Activated naive CD4-positive, alpha-beta T cell treated with anti-CD3 and anti-CD28 coated beads for 36 hours (primary cell): ENCODE results near the gene CLDN7. TPM values are rescaled to one million over a fixed set of nuclear protein-coding genes. Genes with fewer than 3 reads are reported as not detected.

Experiments used
- CTCF ChIA-PET: fragments of 350-600 bp; sonication (Branson Sonifier 250); formaldehyde crosslinking; loops from one replicate; lab custom pipeline; 2021; ENCODE audit warnings: antibody characterized with exemption; lab: Charles Lee
- DNase-seq: peaks from one replicate; pipeline ENCODE4 v3.0.0-alpha.2; 2020
- H3K27ac Mint-ChIP-seq: one replicate; pipeline ENCODE4 v1.8.0; 2021; ENCODE audit warnings: mild to moderate bottlenecking, mixed read lengths
- H3K27me3 Mint-ChIP-seq: one replicate; pipeline ENCODE4 v1.8.0; 2021; ENCODE audit warnings: low read depth, mixed read lengths
- H3K36me3 Mint-ChIP-seq: one replicate; pipeline ENCODE4 v1.8.0; 2021; ENCODE audit warnings: low read depth, mixed read lengths
- H3K4me1 Mint-ChIP-seq: one replicate; pipeline ENCODE4 v1.8.0; 2021; ENCODE audit warnings: low read depth, mixed read lengths
- H3K4me3 Mint-ChIP-seq: one replicate; pipeline ENCODE4 v1.8.0; 2021; ENCODE audit warnings: mild to moderate bottlenecking, moderate library complexity, mixed read lengths
- H3K9me3 Mint-ChIP-seq: one replicate; pipeline ENCODE4 v1.8.0; 2021; ENCODE audit warnings: mixed read lengths
- intact Hi-C: fragments of 100-400 bp; cut with micrococcal nuclease; formaldehyde crosslinking; loops from one replicate; pipeline ENCODE4 v1.15.1; 2023
- total RNA-seq, 2 experiments: library from RNA; stranded (reverse); gene quantifications; one replicate each; pipeline ENCODE4 v1.2.3, GENCODE V29; 2021

The CLDN7 gene, protein sequence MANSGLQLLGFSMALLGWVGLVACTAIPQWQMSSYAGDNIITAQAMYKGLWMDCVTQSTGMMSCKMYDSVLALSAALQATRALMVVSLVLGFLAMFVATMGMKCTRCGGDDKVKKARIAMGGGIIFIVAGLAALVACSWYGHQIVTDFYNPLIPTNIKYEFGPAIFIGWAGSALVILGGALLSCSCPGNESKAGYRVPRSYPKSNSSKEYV
- under 1 TPM in 1 of 2 experiments, not detected in 1; 0.40 TPM for total RNA-seq

DNA sequence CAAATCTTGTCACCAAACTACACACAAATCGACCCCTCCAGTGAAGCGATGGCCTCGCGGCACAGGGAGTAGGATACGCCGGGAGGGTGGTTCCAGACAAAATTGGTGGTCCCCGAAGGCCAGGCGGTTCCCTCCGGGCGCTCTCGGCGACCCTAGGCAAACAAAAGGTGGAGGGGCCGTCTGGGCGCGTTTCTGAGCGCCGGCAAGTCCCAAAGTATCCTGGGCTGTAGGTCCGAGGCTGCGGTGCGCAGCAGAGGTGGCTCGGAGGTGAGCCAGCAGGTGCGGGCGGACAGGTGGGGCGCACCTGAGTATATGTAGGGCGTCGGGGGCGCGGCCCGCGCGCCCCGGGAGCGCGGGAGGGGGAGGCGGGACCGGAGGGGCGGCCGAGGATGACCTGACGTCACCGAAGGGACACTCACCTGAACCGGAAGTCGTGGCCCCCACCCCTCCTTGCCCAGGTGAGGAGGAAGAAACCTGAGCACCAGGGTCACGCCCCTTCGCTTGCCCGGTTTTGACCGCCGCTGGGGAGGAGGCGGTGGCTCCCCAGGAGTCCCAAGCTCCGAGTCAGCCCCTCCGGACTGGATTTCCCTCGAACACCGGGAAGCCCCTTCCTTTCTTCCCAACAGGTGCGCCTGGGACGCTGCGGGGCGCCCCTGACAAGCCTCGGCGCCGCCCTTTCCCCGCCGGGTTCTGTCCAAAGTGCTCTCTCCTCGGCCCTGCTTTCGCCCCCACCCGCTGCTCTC lies at the start of gene CLDN7:
Gene CLDN7 (minus strand): TSS at position 287 of the 743 bp plus-strand sequence. CDS start 435 bp downstream, outside the sequence.
- DNase-seq = no peak
- Mint-ChIP-seq H3K4me3 (peak within 1 kb of the TSS; percentile 56), H3K27ac (no peak within 1 kb of the TSS), H3K9me3 (no peaks in the 10 kb centered on the region), H3K4me1 (peaks cover 25% of the 10 kb centered on the region), H3K27me3 (peaks cover 21% of the 10 kb centered on the region), H3K36me3 (peaks cover 8% of the 10 kb centered on the region)
- intact Hi-C loops = no loop called here
- CTCF ChIA-PET = no interaction called here

DNA sequence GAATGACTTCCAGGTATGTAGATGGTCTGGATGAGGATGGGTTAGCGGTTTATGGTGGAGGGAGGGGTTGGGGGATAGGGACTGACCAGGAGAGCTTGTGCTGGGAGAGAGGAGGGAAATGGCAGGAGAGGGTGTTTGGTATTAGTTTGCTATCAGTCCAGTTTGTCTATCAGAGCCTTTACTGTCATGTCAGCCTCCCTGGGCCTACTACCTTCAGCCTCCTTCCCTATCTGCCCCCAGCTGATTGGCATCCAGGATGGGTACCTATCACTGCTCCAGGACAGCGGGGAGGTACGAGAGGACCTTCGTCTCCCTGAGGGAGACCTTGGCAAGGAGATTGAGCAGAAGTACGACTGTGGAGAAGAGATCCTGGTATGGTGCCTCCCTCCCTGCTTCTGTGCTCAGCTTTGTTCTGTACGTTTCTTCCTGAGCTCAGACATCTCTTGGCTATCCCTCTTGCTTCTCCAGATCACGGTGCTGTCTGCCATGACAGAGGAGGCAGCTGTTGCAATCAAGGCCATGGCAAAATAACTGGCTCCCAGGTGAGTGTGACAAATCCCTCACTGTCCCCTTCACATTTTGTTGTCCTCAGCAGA lies 48.9 kb upstream of the CLDN7 start:
- Mint-ChIP-seq H3K27ac (peak overlapping the region; percentile 1), H3K4me3 (peak overlapping the region; percentile 11), H3K4me1 (peaks cover 62% of the 10 kb centered on the region), H3K36me3 (peaks cover 48% of the 10 kb centered on the region), H3K27me3 (no peaks in the 10 kb centered on the region), H3K9me3 (no peaks in the 10 kb centered on the region)
- CTCF ChIA-PET = interaction anchor here (0.9 to 1.3 kb wide), 3 partner anchors 13 to 45 kb away, joined by 3 to 5 read pairs (median 3); no protein-coding TSS in a partner anchor
- DNase-seq = no peak
- intact Hi-C loops = no loop called here

DNA sequence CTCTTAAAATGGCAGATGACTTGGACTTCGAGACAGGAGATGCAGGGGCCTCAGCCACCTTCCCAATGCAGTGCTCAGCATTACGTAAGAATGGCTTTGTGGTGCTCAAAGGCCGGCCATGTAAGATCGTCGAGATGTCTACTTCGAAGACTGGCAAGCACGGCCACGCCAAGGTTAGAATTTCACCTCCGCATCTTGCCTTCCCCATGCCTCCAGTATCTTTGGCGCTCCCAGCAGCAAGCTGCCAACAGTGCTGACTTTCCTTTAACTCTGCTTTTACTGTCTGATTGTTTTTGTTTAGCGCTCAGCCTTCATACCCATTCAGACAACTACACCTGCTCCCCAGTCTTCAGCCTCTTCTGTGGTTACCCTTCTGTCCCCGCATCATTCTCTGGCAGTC lies 47.4 kb upstream of the CLDN7 start:
- intact Hi-C loops = loop anchor here (2.0 to 5.0 kb wide), 4 partner anchors 175 to 548 kb away; partner anchors contain the start of genes CYB5D1, NAA38, POLR2A and TMEM88
- H3K27ac Mint-ChIP-seq = peak overlapping the region; percentile 96
- H3K4me3 Mint-ChIP-seq = peak overlapping the region; percentile 78
- CTCF ChIA-PET = interaction anchor here (1.0 to 1.5 kb wide), 5 partner anchors 11 to 47 kb away, joined by 3 to 4 read pairs (median 3); partner anchors contain the start of gene ACAP1
- H3K36me3 Mint-ChIP-seq = peaks cover 48% of the 10 kb centered on the region
- no peak for DNase-seq
- H3K4me1 Mint-ChIP-seq = peaks cover 57% of the 10 kb centered on the region
- H3K27me3 Mint-ChIP-seq = no peaks in the 10 kb centered on the region
- H3K9me3 Mint-ChIP-seq = no peaks in the 10 kb centered on the region

DNA sequence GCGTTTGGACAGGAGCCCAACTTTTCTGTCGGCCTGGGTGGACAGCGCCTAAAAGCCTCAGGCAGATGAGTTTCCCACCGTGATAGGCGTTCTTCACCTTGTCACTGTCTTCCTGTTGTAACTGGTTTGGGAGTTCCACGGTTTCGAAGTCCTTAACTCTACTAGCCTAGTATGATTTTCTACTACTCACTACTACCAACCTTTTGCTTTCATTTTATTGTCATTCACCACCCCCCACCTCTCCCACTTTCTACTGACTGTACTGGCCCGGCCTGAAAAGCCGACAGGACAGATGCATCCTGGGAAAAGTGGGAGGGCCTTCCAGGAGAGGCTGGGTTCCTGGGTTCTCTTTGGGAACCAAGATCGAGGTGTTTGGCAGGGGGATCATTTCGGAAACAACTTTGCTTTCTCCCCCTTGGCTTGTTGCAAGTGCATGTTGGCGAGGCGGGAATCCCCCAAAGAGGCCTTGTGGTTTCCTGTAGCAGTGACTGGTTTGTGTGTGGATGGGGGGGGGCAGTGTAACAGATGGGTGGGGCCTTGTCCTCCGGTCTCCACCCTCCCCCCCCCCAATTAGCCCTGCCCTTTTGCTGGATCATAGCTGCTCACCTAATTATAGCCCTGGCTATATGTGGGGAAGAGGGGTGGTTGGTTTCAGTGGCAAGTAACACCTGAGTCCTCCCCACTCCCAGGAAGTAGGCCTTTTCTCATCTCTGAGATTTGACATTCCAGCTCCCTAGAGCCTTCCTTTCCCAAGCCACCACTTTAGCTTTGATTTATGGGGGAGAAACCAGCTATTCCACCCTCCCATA lies 46.6 kb upstream of the CLDN7 start:
- Mint-ChIP-seq H3K36me3 (peaks cover 48% of the 10 kb centered on the region), H3K4me3 (peak overlapping the region; percentile 78), H3K9me3 (no peaks in the 10 kb centered on the region), H3K27me3 (no peaks in the 10 kb centered on the region), H3K27ac (peak overlapping the region; percentile 96), H3K4me1 (peaks cover 49% of the 10 kb centered on the region)
- CTCF ChIA-PET = interaction anchor here (0.9 to 1.4 kb wide), 4 partner anchors 11 to 28 kb away, joined by 3 to 4 read pairs (median 3); partner anchors contain the start of gene ACAP1
- DNase-seq = peak; percentile 92
- intact Hi-C loops = loop anchor here (1.0 to 5.0 kb wide), 5 partner anchors 176 to 548 kb away; partner anchors contain the start of genes CYB5D1, NAA38, POLR2A and TMEM88

DNA sequence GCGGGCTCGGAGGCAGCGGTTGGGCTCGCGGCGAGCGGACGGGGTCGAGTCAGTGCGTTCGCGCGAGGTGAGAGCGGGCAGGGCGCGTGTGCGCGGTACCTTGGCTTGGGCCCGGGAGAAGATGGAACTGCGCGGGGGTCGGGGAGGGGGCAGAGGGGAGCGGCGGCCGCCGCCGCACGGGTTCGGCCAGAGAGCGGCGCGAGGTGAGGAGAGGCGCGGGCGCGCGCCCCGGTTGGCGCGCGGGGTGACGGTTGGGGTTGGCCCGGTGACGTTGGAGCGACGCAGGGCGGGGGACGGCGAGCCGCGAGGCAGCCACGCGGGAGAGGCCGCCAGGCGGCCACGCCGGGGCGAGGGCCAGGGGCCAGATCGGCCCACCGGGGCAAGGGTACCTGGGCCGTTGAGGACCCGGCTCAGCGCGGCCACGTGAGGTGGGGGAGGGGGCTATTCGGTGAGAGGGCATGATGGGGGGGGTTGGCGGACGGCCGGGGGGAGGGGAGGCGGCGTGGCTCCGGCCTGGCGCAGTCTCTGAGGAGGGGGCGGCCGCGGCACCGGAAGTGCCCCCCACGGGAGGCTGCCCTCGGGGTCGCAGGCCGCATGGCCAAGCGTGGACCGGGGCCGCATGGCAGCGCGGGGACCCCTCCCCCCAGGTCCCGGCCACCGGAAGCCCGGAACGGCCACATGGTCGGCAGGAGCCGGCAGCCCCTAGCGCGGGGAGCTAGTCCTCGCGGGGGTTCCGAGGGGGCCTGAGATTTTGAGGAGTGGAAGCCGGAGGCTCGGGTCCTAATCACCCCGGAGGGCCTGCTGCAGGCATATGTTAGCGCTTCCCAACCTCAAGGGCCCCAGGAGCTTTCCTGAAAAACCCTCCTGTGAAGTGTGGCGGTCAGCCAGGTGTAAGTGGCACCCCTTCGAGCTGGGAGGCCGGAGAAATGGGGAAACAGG lies 45.7 kb upstream of the CLDN7 start:
- peak; percentile 56 for DNase-seq
- CTCF ChIA-PET = interaction anchor here (0.9 kb wide), 1 partner anchor 29 kb away, joined by 4 read pairs; the partner anchor contains the start of gene ACAP1
- peaks cover 44% of the 10 kb centered on the region for H3K4me1 Mint-ChIP-seq
- no peaks in the 10 kb centered on the region for H3K9me3 Mint-ChIP-seq
- intact Hi-C loops = loop anchor here (1.0 to 5.0 kb wide), 19 partner anchors 7 to 579 kb away; partner anchors contain the start of genes ACAP1, CYB5D1, DVL2 and ELP5
- H3K36me3 Mint-ChIP-seq = peaks cover 48% of the 10 kb centered on the region
- H3K27ac Mint-ChIP-seq = peak overlapping the region; percentile 96
- no peaks in the 10 kb centered on the region for H3K27me3 Mint-ChIP-seq
- H3K4me3 Mint-ChIP-seq = peak overlapping the region; percentile 86

DNA sequence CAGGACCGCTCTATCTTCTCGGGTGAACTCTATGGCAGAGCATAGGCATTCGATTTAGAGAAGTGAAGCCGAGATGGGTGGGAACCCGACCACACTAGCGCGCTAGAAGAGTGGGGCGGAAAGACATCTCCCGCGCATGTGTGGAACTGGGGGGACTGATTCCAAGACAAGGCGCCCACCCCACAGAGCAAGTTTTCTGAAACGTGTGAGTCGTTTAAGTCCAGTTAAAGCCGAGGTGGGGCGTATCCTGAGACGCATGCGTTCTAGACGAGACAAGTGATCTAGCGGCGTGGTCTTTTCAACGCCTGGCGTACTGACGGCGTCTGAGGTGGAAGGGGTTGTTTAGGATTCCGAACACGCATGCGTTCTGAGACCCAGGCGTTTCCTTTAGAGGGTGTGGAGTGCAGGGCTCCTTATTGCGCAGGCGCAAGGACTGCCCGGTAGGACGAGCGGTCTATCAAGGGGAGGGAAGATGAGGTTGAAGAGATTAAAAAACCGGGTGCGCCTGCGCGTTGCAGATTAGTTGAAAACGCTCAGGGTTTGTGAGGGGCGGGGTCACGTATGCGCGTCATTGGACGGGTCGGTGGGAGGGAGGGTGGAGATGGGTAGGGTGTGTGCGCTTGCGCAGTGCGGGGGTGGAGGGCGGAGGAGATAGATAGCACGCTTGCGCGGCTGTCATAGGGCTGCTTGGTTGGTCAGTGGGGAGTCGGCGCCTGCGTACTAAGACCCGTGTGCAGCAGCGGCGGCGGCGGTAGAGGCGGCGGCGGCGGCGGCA lies 44.8 kb upstream of the CLDN7 start, which contains the start of gene EIF5A:
Gene EIF5A (plus strand): TSS at position 718 of the 775 bp plus-strand sequence. CDS start 2,008 bp downstream, outside the sequence.
- Mint-ChIP-seq H3K4me1 (peaks cover 35% of the 10 kb centered on the region), H3K27ac (peak within 1 kb of the TSS; percentile 96), H3K9me3 (no peaks in the 10 kb centered on the region), H3K27me3 (no peaks in the 10 kb centered on the region), H3K36me3 (peaks cover 39% of the 10 kb centered on the region), H3K4me3 (peak within 1 kb of the TSS; percentile 86)
- intact Hi-C loops = loop anchor here (1.0 to 5.0 kb wide), 17 partner anchors 8 to 580 kb away; partner anchors contain the start of genes ACAP1, CYB5D1, DVL2 and ELP5
- CTCF ChIA-PET = interaction anchor here (2.5 kb wide), 1 partner anchor 11 kb away, joined by 13 read pairs; no protein-coding TSS in a partner anchor
- DNase-seq = peak; percentile 100

DNA sequence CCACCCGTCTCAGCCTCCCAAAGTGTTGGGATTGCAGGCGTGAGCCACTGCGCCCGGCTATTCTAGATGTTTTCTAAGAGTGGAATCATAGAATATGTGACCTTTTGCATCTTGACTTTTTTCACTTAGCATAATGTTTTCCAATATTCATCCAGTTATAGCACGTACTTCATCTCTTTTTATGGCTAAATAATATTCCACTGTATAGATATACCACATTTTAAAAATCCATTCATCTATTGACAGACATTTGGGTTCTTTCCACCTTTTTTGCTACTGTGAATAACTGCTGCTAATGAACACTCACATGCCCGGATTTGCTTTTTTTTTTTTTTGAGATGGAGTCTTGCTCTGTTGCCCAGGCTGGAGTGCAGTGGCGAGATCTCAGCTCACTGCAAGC lies 41.9 kb upstream of the CLDN7 start:
- no peak overlapping the region for H3K4me3 Mint-ChIP-seq
- CTCF ChIA-PET = interaction anchor here (0.9 to 2.5 kb wide), 2 partner anchors 8 to 259 kb away, joined by 3 to 13 read pairs; no protein-coding TSS in a partner anchor
- intact Hi-C loops = no loop called here

DNA sequence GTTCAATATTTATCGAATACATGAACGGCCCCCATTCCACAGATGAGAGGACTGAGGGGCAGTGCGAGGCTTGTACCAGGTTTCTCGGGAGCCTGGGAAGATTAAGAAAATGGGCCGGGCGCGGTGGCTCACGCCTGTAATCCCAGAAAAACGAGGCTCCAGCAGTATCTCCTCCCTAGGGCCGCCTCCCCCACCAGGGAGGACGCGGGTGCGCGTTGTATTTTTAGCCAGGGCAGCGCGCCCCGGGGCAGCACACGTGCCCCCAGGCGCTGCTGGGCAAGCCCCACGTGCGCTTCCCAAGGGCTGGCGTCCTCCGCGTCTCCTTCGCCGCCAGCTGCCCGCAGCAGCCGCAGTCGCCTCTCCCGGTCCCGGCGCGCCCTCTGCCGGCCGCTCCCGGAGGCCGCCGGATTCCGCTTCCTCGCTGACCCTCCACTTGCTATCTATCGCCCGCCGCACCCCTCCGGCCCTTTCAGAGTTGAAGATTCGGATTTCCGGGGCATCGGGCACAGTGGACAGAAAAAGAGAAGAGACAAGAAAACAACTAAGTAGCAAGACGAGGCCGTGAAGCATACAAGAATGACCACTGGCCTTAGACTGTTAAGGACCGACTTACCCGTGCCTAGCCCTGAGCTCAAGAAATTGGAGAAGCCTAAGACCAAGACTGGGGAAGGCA lies 34.0 kb upstream of the CLDN7 start:
- DNase-seq = peak; percentile 72
- peaks cover 24% of the 10 kb centered on the region for H3K27me3 Mint-ChIP-seq
- no peaks in the 10 kb centered on the region for H3K9me3 Mint-ChIP-seq
- no peak overlapping the region for H3K27ac Mint-ChIP-seq
- peak overlapping the region; percentile 32 for H3K4me3 Mint-ChIP-seq
- peaks cover 19% of the 10 kb centered on the region for H3K4me1 Mint-ChIP-seq
- no peaks in the 10 kb centered on the region for H3K36me3 Mint-ChIP-seq
- CTCF ChIA-PET = interaction anchor here (0.6 to 4.1 kb wide), 22 partner anchors 8 to 408 kb away, joined by 3 to 45 read pairs (median 6); partner anchors contain the start of genes ACAP1, DLG4, EFNB3 and PHF23
- intact Hi-C loops = loop anchor here (1.0 to 2.0 kb wide), 3 partner anchors 16 to 250 kb away; no protein-coding TSS in a partner anchor

More for the DNA sequence above, 41.9 kb upstream of the CLDN7 start:
- Mint-ChIP-seq H3K36me3 (peaks cover 13% of the 10 kb centered on the region), H3K9me3 (no peaks in the 10 kb centered on the region), H3K27me3 (no peaks in the 10 kb centered on the region), H3K4me1 (peaks cover 8% of the 10 kb centered on the region), H3K27ac (no peak overlapping the region)
- DNase-seq = no peak
